Measurements from ENCODE around the gene CADPS2.

- TF ChIP-seq POLR2A (IDR thresholded peaks at IDR 0.05; ENCODE audit: low read depth, low read length) (no peak), POLR2AphosphoS5 (IDR thresholded peaks at IDR 0.05; ENCODE audit: low read depth, low read length) (no peak)
Observed at GRCh38 chr7:122643250-122643649, 243.0 kb downstream of the CADPS2 start.
